ENCODE data around the gene HNRNPL.
A peak's percentile ranks its signal among the peaks of the same experiment; 100 is the strongest.

Gene HNRNPL

GRCh38 chr19:38838986-38839761, 10.6 kb downstream of the HNRNPL start:
- Histone ChIP-seq H2AFZ (ENCODE audit: low read length) (no peak overlapping the region), H3K14ac (ENCODE audit: low read length) (no peak overlapping the region), H4K91ac (ENCODE audit: low read depth, low read length, poor library complexity) (no peak overlapping the region), H3K18ac (ENCODE audit: low read length) (no peak overlapping the region), H3K4ac (ENCODE audit: low read length) (no peak overlapping the region), H2BK5ac (ENCODE audit: low read length) (no peak overlapping the region), H3K36me3 (replicated peaks in 1 of 2; ENCODE audit: control insufficient read depth in 2 of 2, insufficient read depth in 2 of 2, low read length in 2 of 2) (peaks cover 77 to 90% of the 10 kb centered on the region in 2 donors), H3K23ac (ENCODE audit: low read depth, low read length, poor library complexity) (no peak overlapping the region), H3K27ac (replicated peaks; ENCODE audit: low read length) (no peak overlapping the region), H4K8ac (ENCODE audit: low read depth, low read length) (no peak overlapping the region), H3K4me2 (ENCODE audit: insufficient read depth, low read length, poor library complexity, severe bottlenecking) (no peak overlapping the region), H3K9ac (ENCODE audit: low read depth, low read length, poor library complexity) (no peak overlapping the region), H3K9me3 (replicated peaks in 1 of 2; ENCODE audit: control insufficient read depth in 2 of 2, insufficient read depth in 1 of 2, low read depth in 1 of 2, low read length in 2 of 2) (no peaks in the 10 kb centered on the region), H3K4me1 (ENCODE audit: control insufficient read depth in 2 of 2, insufficient read depth in 1 of 2, low read depth in 1 of 2, low read length in 2 of 2) (no peaks in the 10 kb centered on the region), H3K27me3 (ENCODE audit: control insufficient read depth in 3 of 3, insufficient read depth in 3 of 3, low read depth in 1 of 3, low read length in 3 of 3) (no peaks in the 10 kb centered on the region), H2AK5ac (ENCODE audit: low read depth, low read length) (no peak overlapping the region), H2BK15ac (ENCODE audit: low read length) (no peak overlapping the region), H2BK120ac (ENCODE audit: low read depth, low read length) (no peak overlapping the region), H3K4me3 (ENCODE audit: low read length in 2 of 2) (no peak overlapping the region), H2BK12ac (ENCODE audit: low read length) (no peak overlapping the region), H3K79me1 (ENCODE audit: low read depth, low read length) (peaks cover 8% of the 10 kb centered on the region)
- no peak for DNase-seq (ENCODE audit: low spot score)
- no CpG with 5 or more reads among the region's 12 CpGs for WGBS, 2 donors (ENCODE audit: extremely low coverage in 2 of 2, insufficient read length in 2 of 2, insufficient replicate concordance in 1 of 2)

GRCh38 chr19:38838208-38838985, 11.4 kb downstream of the HNRNPL start:
- H2BK120ac ChIP-seq (ENCODE audit: low read depth, low read length) = no peak overlapping the region
- H2AK5ac ChIP-seq (ENCODE audit: low read depth, low read length) = no peak overlapping the region
- no peak overlapping the region for H3K4me2 ChIP-seq (ENCODE audit: insufficient read depth, low read length, poor library complexity, severe bottlenecking)
- no peak overlapping the region for H3K4me3 ChIP-seq (ENCODE audit: low read length in 2 of 2)
- no peak overlapping the region for H3K9ac ChIP-seq (ENCODE audit: low read depth, low read length, poor library complexity)
- H3K27ac ChIP-seq (replicated peaks; ENCODE audit: low read length) = peak overlapping the region; percentile 12
- no peak overlapping the region for H3K18ac ChIP-seq (ENCODE audit: low read length)
- no peak overlapping the region for H2BK12ac ChIP-seq (ENCODE audit: low read length)
- H3K36me3 ChIP-seq (replicated peaks in 1 of 2; ENCODE audit: control insufficient read depth in 2 of 2, insufficient read depth in 2 of 2, low read length in 2 of 2) = peaks cover 70 to 83% of the 10 kb centered on the region in 2 donors
- DNase-seq (ENCODE audit: low spot score) = no peak
- H3K4ac ChIP-seq (ENCODE audit: low read length) = no peak overlapping the region
- H2AFZ ChIP-seq (ENCODE audit: low read length) = no peak overlapping the region
- H3K9me3 ChIP-seq (replicated peaks in 1 of 2; ENCODE audit: control insufficient read depth in 2 of 2, insufficient read depth in 1 of 2, low read depth in 1 of 2, low read length in 2 of 2) = no peaks in the 10 kb centered on the region
- no CpG with 5 or more reads among the region's 19 CpGs for WGBS, 2 donors (ENCODE audit: extremely low coverage in 2 of 2, insufficient read length in 2 of 2, insufficient replicate concordance in 1 of 2)
- H2BK5ac ChIP-seq (ENCODE audit: low read length) = no peak overlapping the region
- no peaks in the 10 kb centered on the region for H3K27me3 ChIP-seq (ENCODE audit: control insufficient read depth in 3 of 3, insufficient read depth in 3 of 3, low read depth in 1 of 3, low read length in 3 of 3)
- H4K91ac ChIP-seq (ENCODE audit: low read depth, low read length, poor library complexity) = no peak overlapping the region
- peaks cover 8% of the 10 kb centered on the region for H3K79me1 ChIP-seq (ENCODE audit: low read depth, low read length)
- H3K23ac ChIP-seq (ENCODE audit: low read depth, low read length, poor library complexity) = no peak overlapping the region
- H3K4me1 ChIP-seq (ENCODE audit: control insufficient read depth in 2 of 2, insufficient read depth in 1 of 2, low read depth in 1 of 2, low read length in 2 of 2) = no peaks in the 10 kb centered on the region
- no peak overlapping the region for H4K8ac ChIP-seq (ENCODE audit: low read depth, low read length)
- no peak overlapping the region for H2BK15ac ChIP-seq (ENCODE audit: low read length)
- no peak overlapping the region for H3K14ac ChIP-seq (ENCODE audit: low read length)

DNA sequence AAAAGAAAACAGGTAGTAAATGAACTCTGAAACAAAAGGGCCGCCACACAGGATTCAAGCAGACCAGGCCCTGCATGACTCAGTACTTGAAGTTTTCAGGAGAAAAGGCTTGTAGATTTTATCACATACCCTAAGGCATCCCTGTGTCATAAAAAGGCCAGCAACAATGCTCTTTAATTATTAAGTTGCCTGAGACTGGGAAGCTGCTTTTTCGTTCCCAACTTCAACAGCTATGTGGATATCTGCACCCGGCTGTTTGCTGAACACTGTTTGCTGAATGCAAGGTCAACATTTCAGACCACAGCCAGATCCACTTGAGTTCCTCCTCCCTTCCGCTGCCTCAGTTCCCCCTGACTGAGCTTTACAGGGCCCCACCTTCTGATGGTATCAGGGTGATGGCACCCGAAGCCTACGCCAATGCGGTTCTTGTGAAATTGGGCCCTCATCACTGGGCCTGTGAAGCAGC, 12.1 kb downstream of the HNRNPL start:
- Histone ChIP-seq H2BK12ac (ENCODE audit: low read length) (no peak overlapping the region), H3K9me3 (replicated peaks in 1 of 2; ENCODE audit: control insufficient read depth in 2 of 2, insufficient read depth in 1 of 2, low read depth in 1 of 2, low read length in 2 of 2) (no peaks in the 10 kb centered on the region), H4K8ac (ENCODE audit: low read depth, low read length) (no peak overlapping the region), H3K4me1 (ENCODE audit: control insufficient read depth in 2 of 2, insufficient read depth in 1 of 2, low read depth in 1 of 2, low read length in 2 of 2) (no peaks in the 10 kb centered on the region), H3K14ac (ENCODE audit: low read length) (no peak overlapping the region), H3K27ac (replicated peaks; ENCODE audit: low read length) (no peak overlapping the region), H3K4me2 (ENCODE audit: insufficient read depth, low read length, poor library complexity, severe bottlenecking) (no peak overlapping the region), H2BK5ac (ENCODE audit: low read length) (no peak overlapping the region), H3K23ac (ENCODE audit: low read depth, low read length, poor library complexity) (no peak overlapping the region), H3K4me3 (ENCODE audit: low read length in 2 of 2) (no peak overlapping the region), H3K18ac (ENCODE audit: low read length) (no peak overlapping the region), H2BK15ac (ENCODE audit: low read length) (no peak overlapping the region), H3K36me3 (replicated peaks in 1 of 2; ENCODE audit: control insufficient read depth in 2 of 2, insufficient read depth in 2 of 2, low read length in 2 of 2) (peaks cover 63 to 76% of the 10 kb centered on the region in 2 donors), H4K91ac (ENCODE audit: low read depth, low read length, poor library complexity) (no peak overlapping the region), H3K27me3 (ENCODE audit: control insufficient read depth in 3 of 3, insufficient read depth in 3 of 3, low read depth in 1 of 3, low read length in 3 of 3) (no peaks in the 10 kb centered on the region), H3K79me1 (ENCODE audit: low read depth, low read length) (peaks cover 2% of the 10 kb centered on the region), H3K9ac (ENCODE audit: low read depth, low read length, poor library complexity) (no peak overlapping the region), H2AFZ (ENCODE audit: low read length) (no peak overlapping the region), H2BK120ac (ENCODE audit: low read depth, low read length) (no peak overlapping the region), H2AK5ac (ENCODE audit: low read depth, low read length) (no peak overlapping the region), H3K4ac (ENCODE audit: low read length) (no peak overlapping the region)
- DNase-seq (ENCODE audit: low spot score) = no peak
- WGBS, 2 donors (ENCODE audit: extremely low coverage in 2 of 2, insufficient read length in 2 of 2, insufficient replicate concordance in 1 of 2) = no CpG with 5 or more reads among the region's 7 CpGs

DNA sequence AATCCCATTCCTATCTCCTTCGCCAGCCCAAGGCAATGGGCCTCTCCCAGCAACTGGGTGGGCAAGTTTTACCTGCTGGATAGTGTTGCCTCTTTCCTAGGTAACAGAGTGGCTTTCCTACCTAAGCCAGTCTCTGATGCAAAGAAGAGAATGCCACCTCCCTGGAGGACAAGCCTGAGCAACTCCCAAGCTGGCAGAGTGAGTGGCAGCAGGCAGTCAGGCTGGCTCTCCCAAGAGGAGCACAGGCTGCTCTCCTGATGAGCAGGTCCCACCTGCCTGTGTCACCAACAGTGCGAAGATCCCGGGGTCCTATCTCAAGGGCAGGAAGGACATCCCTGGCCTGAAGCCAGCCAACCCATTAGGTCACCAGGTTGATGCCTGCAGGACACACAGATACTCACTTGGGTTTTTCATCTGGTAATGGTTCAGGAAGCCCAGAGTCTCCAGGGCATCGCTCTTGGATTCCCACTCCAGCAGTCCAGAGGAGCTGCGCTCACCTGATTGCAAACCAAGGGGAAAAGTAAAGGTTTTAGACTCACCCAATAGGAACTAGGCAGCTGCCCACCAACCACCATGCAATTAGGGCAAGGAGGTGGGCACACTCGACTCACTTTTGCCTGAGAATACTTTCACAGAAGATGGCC, 12.7 kb downstream of the HNRNPL start:
- H4K8ac ChIP-seq (ENCODE audit: low read depth, low read length) = no peak overlapping the region
- no peak overlapping the region for H3K4me2 ChIP-seq (ENCODE audit: insufficient read depth, low read length, poor library complexity, severe bottlenecking)
- H4K91ac ChIP-seq (ENCODE audit: low read depth, low read length, poor library complexity) = no peak overlapping the region
- H3K14ac ChIP-seq (ENCODE audit: low read length) = no peak overlapping the region
- no peak for DNase-seq (ENCODE audit: low spot score)
- H3K4me1 ChIP-seq (ENCODE audit: control insufficient read depth in 2 of 2, insufficient read depth in 1 of 2, low read depth in 1 of 2, low read length in 2 of 2) = no peaks in the 10 kb centered on the region
- no peaks in the 10 kb centered on the region for H3K27me3 ChIP-seq (ENCODE audit: control insufficient read depth in 3 of 3, insufficient read depth in 3 of 3, low read depth in 1 of 3, low read length in 3 of 3)
- H2BK12ac ChIP-seq (ENCODE audit: low read length) = no peak overlapping the region
- H3K9me3 ChIP-seq (replicated peaks in 1 of 2; ENCODE audit: control insufficient read depth in 2 of 2, insufficient read depth in 1 of 2, low read depth in 1 of 2, low read length in 2 of 2) = no peaks in the 10 kb centered on the region
- H2AFZ ChIP-seq (ENCODE audit: low read length) = no peak overlapping the region
- H3K36me3 ChIP-seq (replicated peaks in 1 of 2; ENCODE audit: control insufficient read depth in 2 of 2, insufficient read depth in 2 of 2, low read length in 2 of 2) = peaks cover 57 to 70% of the 10 kb centered on the region in 2 donors
- H2BK15ac ChIP-seq (ENCODE audit: low read length) = no peak overlapping the region
- H3K4ac ChIP-seq (ENCODE audit: low read length) = no peak overlapping the region
- H3K23ac ChIP-seq (ENCODE audit: low read depth, low read length, poor library complexity) = no peak overlapping the region
- no peak overlapping the region for H2BK120ac ChIP-seq (ENCODE audit: low read depth, low read length)
- no peak overlapping the region for H3K18ac ChIP-seq (ENCODE audit: low read length)
- peaks cover 2% of the 10 kb centered on the region for H3K79me1 ChIP-seq (ENCODE audit: low read depth, low read length)
- H2AK5ac ChIP-seq (ENCODE audit: low read depth, low read length) = no peak overlapping the region
- no peak overlapping the region for H3K9ac ChIP-seq (ENCODE audit: low read depth, low read length, poor library complexity)
- no peak overlapping the region for H3K27ac ChIP-seq (replicated peaks; ENCODE audit: low read length)
- no peak overlapping the region for H3K4me3 ChIP-seq (ENCODE audit: low read length in 2 of 2)
- H2BK5ac ChIP-seq (ENCODE audit: low read length) = no peak overlapping the region
- whole genome bisulfite sequencing, 2 donors (ENCODE audit: extremely low coverage in 2 of 2, insufficient read length in 2 of 2, insufficient replicate concordance in 1 of 2) = no CpG with 5 or more reads among the region's 6 CpGs

All from neuronal stem cell (in vitro differentiated cells).